CD4-positive, alpha-beta T cell (primary cell): ENCODE results near the gene SMOC2. TPM values are rescaled to one million over a fixed set of nuclear protein-coding genes. Genes with fewer than 3 reads are reported as not detected.

Experiments used
- ATAC-seq: fragments of 200-7000 bp; cut with Tn5 transposase; one replicate; pipeline ENCODE4 v1.10.0; 2022; ENCODE audit warnings: mild to moderate bottlenecking; ENCODE audit not compliant: poor library complexity
- CTCF ChIA-PET: fragments of 350-600 bp; sonication (Branson Sonifier 250); formaldehyde crosslinking; loops from one replicate; lab custom pipeline; 2021; ENCODE audit warnings: antibody characterized with exemption, inconsistent platforms; lab: Charles Lee
- POLR2A ChIA-PET: fragments of 350-600 bp; sonication (Branson Sonifier 250); formaldehyde crosslinking; loops from one replicate; lab custom pipeline; 2021; ENCODE audit warnings: antibody characterized with exemption, inconsistent platforms; lab: Charles Lee
- DNase-seq, 14 experiments: peaks; one replicate each; pipeline ENCODE4 v3.0.0-alpha.2; 2013 to 2020; ENCODE audit warnings: mixed read lengths in 2 of 14
- H3K27ac ChIP-seq, 2 donors: one replicate each; pipeline versions ENCODE4 v1.5.1 to v1.7.0; 2013; ENCODE audit warnings: low read length in 2 of 2, low read depth in 1 of 2, mild to moderate bottlenecking in 1 of 2
- H3K27me3 ChIP-seq, 2 experiments: 1 replicate in 1 of 2; 2 replicates in 1 of 2; pipeline versions ENCODE4 v1.6.1 to v1.7.0; 2013; ENCODE audit warnings: low read length in 2 of 2, control low read depth in 1 of 2, mild to moderate bottlenecking in 1 of 2, moderate library complexity in 1 of 2; ENCODE audit not compliant: insufficient read depth in 2 of 2, control insufficient read depth in 1 of 2
- H3K36me3 ChIP-seq: one replicate; pipeline ENCODE4 v1.6.1; 2013; ENCODE audit warnings: low read length, control low read depth; ENCODE audit not compliant: insufficient read depth
- H3K4me1 ChIP-seq: one replicate; pipeline ENCODE4 v1.6.1; 2013; ENCODE audit warnings: low read length, control low read depth; ENCODE audit not compliant: insufficient read depth
- H3K4me3 ChIP-seq: one replicate; pipeline ENCODE4 v1.5.1; 2013; ENCODE audit warnings: mild to moderate bottlenecking, low read length, moderate library complexity
- H3K9me3 ChIP-seq, 2 experiments: 1 replicate in 1 of 2; 2 replicates in 1 of 2; pipeline versions ENCODE4 v1.6.1 to v1.7.0; 2013; ENCODE audit warnings: low read length in 2 of 2, mild to moderate bottlenecking in 2 of 2, control low read depth in 1 of 2, moderate library complexity in 1 of 2; ENCODE audit not compliant: control insufficient read depth in 1 of 2, insufficient read depth in 1 of 2
- H3K27ac Mint-ChIP-seq: one replicate; pipeline ENCODE4 v1.8.0; 2020; ENCODE audit warnings: mixed read lengths
- H3K27me3 Mint-ChIP-seq: one replicate; pipeline ENCODE4 v1.8.0; 2021; ENCODE audit warnings: mixed read lengths
- H3K36me3 Mint-ChIP-seq: one replicate; pipeline ENCODE4 v1.8.0; 2021; ENCODE audit warnings: low read depth, mixed read lengths
- H3K4me1 Mint-ChIP-seq: one replicate; pipeline ENCODE4 v1.8.0; 2021; ENCODE audit warnings: low read depth, mixed read lengths
- H3K4me3 Mint-ChIP-seq: one replicate; pipeline ENCODE4 v1.8.0; 2020; ENCODE audit warnings: mild to moderate bottlenecking, mixed read lengths
- H3K9me3 Mint-ChIP-seq: one replicate; pipeline ENCODE4 v1.8.0; 2020; ENCODE audit warnings: mixed read lengths
- intact Hi-C, 2 experiments: fragments of 100-400 bp; cut with DNase I in 1 of 2; cut with micrococcal nuclease in 1 of 2; formaldehyde crosslinking; loops; one replicate each; pipeline versions ENCODE4 v1.15.1 to v1.9.0; 2023 to 2025; cut with DNase I, micrococcal nuclease
- total RNA-seq, 174 experiments: library from RNA in 2 of 174; stranded (reverse) in 2 of 174; gene quantifications; one replicate each; pipeline ENCODE4 v1.2.3 and lab custom pipeline; 2021 to 2026
- TF ChIP-seq, protein P1 (sequence below): fragments of 200-600 bp; IDR thresholded peaks from one replicate; pipeline ENCODE4 v1.8.0; 2022; ENCODE audit warnings: antibody characterized with exemption, mild to moderate bottlenecking

Gene SMOC2
- total RNA-seq, 2 experiments from 2014 or later: not detected

DNA sequence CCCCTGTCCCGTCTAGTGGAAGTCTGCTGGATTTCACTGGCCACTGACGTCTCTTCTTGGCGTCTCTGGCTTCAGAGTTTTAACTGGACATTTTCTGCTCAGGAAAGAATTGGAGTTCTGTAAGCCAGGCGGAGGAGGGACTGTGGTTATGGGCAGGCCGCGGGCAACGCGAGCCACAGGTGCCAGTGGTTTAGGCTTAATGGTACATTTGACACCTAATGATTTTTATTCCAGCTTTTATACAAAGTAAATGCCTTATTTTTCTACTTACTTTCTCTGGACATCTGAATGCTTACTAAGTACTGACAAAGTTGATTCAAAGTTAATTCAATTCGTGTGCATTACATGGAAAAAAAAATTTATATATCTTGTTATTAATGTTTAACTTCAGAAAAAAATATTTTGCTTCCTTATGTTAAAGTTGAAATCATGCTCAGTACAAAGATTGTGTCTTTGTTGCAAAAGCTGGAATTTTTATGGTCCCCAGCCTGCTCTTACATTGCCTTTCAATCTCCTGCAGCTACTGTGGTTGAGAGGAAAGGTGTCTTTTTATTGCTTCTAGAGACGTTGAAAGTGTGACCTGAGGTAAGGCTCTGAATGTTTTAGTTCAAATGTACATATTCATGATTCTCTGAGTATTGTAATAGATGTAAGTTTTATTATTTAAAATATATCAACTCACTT, 231.0 kb downstream of the SMOC2 start:
- ChIA-PET POLR2A (no interaction called here), CTCF (no interaction called here)
- TF ChIP-seq, protein P1, sequence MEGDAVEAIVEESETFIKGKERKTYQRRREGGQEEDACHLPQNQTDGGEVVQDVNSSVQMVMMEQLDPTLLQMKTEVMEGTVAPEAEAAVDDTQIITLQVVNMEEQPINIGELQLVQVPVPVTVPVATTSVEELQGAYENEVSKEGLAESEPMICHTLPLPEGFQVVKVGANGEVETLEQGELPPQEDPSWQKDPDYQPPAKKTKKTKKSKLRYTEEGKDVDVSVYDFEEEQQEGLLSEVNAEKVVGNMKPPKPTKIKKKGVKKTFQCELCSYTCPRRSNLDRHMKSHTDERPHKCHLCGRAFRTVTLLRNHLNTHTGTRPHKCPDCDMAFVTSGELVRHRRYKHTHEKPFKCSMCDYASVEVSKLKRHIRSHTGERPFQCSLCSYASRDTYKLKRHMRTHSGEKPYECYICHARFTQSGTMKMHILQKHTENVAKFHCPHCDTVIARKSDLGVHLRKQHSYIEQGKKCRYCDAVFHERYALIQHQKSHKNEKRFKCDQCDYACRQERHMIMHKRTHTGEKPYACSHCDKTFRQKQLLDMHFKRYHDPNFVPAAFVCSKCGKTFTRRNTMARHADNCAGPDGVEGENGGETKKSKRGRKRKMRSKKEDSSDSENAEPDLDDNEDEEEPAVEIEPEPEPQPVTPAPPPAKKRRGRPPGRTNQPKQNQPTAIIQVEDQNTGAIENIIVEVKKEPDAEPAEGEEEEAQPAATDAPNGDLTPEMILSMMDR: no peak
- no peaks in the 10 kb centered on the region for H3K4me1 ChIP-seq
- H3K27me3 Mint-ChIP-seq: no peaks in the 10 kb centered on the region
- no peak for ATAC-seq
- H3K36me3 ChIP-seq: no peaks in the 10 kb centered on the region
- DNase-seq: no peak
- intact Hi-C loops: no loop called here
- H3K4me3 Mint-ChIP-seq: no peak overlapping the region
- H3K4me3 ChIP-seq: no peak overlapping the region
- no peak overlapping the region for H3K27ac ChIP-seq
- no peaks in the 10 kb centered on the region for H3K4me1 Mint-ChIP-seq
- no peaks in the 10 kb centered on the region for H3K36me3 Mint-ChIP-seq
- H3K27ac Mint-ChIP-seq: no peak overlapping the region
- H3K9me3 Mint-ChIP-seq: no peaks in the 10 kb centered on the region
- H3K9me3 ChIP-seq: no peaks in the 10 kb centered on the region
- peaks cover 0 to 2% of the 10 kb centered on the region in 2 experiments for H3K27me3 ChIP-seq

DNA sequence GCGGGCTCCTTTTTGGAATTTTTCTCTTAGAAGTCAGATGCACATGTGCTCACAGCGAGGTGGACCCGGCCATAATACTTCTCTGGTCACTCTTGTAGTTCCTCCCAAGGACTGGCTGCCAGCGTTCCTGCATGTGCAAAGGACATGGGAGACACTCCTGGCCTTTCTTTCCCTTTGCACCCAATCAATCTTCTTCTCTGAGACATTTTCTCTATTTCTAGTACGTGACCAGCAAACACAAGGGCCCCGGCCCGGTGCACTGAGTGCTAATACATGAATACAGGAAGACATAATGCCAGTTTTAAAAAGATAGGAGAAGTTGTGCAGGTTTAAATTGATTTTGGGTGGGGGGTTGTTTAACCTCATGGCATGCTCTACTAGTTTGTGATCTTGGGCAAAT, 233.6 kb downstream of the SMOC2 start:
- no peaks in the 10 kb centered on the region for H3K9me3 Mint-ChIP-seq
- Histone ChIP-seq H3K4me3 (no peak overlapping the region), H3K4me1 (no peaks in the 10 kb centered on the region), H3K9me3 (no peaks in the 10 kb centered on the region), H3K27ac (no peak overlapping the region), H3K27me3 (no peaks in the 10 kb centered on the region), H3K36me3 (no peaks in the 10 kb centered on the region)
- CTCF ChIA-PET: no interaction called here
- no peaks in the 10 kb centered on the region for H3K36me3 Mint-ChIP-seq
- no peak overlapping the region for H3K4me3 Mint-ChIP-seq
- POLR2A ChIA-PET: no interaction called here
- ATAC-seq (no peak), DNase-seq (no peak)
- H3K4me1 Mint-ChIP-seq: no peaks in the 10 kb centered on the region
- TF ChIP-seq, protein P1: no peak
- intact Hi-C loops: no loop called here
- H3K27ac Mint-ChIP-seq: no peak overlapping the region
- H3K27me3 Mint-ChIP-seq: no peaks in the 10 kb centered on the region

DNA sequence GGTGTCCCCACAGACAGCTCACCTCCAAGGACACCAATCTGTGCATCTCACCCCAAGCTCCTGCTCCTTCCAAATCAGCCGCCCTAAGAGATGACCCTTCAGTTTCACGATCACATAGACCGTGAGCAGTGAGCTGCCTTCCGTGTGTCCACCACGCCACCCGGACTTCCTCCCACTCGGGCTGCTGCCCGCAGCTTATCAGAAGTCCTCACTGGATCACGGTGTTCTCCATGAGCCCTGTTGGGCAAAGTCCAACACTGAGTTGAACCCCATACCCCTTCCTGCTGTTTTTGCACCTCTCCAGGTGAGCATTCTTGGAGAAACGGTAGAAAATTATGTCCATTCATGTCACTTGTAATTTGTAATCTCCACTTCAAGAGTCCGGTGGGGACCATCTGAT, 234.4 kb downstream of the SMOC2 start:
- intact Hi-C loops: loop anchor here in 1 of 2 experiments (5.0 kb wide), 1 partner anchor 48 kb away; no protein-coding TSS in a partner anchor
- ATAC-seq (no peak), DNase-seq (no peak)
- Histone ChIP-seq H3K36me3 (no peaks in the 10 kb centered on the region), H3K27ac (no peak overlapping the region), H3K4me1 (no peaks in the 10 kb centered on the region), H3K4me3 (no peak overlapping the region), H3K9me3 (no peaks in the 10 kb centered on the region), H3K27me3 (no peaks in the 10 kb centered on the region)
- no peaks in the 10 kb centered on the region for H3K4me1 Mint-ChIP-seq
- H3K27ac Mint-ChIP-seq: no peak overlapping the region
- ChIA-PET POLR2A (no interaction called here), CTCF (no interaction called here)
- TF ChIP-seq, protein P1: no peak
- no peak overlapping the region for H3K4me3 Mint-ChIP-seq
- no peaks in the 10 kb centered on the region for H3K27me3 Mint-ChIP-seq
- H3K36me3 Mint-ChIP-seq: no peaks in the 10 kb centered on the region
- no peaks in the 10 kb centered on the region for H3K9me3 Mint-ChIP-seq
